WI38 (cell line): ENCODE measurements around the gene LRIG2.
"Not testable (repeated sequence)": the region's sequence is repeated elsewhere in the genome, so short reads cannot be mapped to it uniquely, and the experiment has no call there.

ENCODE experiments used
- H3K4me3 ChIP-seq: 2 replicates; pipeline ENCODE4 v1.5.1; 2011; ENCODE audit warnings: low read depth, mild to moderate bottlenecking, control low read depth, low read length
- TF ChIP-seq, protein P1 (sequence below): IDR thresholded peaks from 2 replicates; pipeline ENCODE4 v1.5.1; 2012; ENCODE audit warnings: low read depth, mild to moderate bottlenecking, control low read depth, low read length

LRIG2 gene

GRCh38 chr1:113035086-113035485 is 37.9 kb upstream of the LRIG2 start:
- TF ChIP-seq, protein P1, sequence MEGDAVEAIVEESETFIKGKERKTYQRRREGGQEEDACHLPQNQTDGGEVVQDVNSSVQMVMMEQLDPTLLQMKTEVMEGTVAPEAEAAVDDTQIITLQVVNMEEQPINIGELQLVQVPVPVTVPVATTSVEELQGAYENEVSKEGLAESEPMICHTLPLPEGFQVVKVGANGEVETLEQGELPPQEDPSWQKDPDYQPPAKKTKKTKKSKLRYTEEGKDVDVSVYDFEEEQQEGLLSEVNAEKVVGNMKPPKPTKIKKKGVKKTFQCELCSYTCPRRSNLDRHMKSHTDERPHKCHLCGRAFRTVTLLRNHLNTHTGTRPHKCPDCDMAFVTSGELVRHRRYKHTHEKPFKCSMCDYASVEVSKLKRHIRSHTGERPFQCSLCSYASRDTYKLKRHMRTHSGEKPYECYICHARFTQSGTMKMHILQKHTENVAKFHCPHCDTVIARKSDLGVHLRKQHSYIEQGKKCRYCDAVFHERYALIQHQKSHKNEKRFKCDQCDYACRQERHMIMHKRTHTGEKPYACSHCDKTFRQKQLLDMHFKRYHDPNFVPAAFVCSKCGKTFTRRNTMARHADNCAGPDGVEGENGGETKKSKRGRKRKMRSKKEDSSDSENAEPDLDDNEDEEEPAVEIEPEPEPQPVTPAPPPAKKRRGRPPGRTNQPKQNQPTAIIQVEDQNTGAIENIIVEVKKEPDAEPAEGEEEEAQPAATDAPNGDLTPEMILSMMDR = no peak
- H3K4me3 ChIP-seq = no peak overlapping the region

DNA sequence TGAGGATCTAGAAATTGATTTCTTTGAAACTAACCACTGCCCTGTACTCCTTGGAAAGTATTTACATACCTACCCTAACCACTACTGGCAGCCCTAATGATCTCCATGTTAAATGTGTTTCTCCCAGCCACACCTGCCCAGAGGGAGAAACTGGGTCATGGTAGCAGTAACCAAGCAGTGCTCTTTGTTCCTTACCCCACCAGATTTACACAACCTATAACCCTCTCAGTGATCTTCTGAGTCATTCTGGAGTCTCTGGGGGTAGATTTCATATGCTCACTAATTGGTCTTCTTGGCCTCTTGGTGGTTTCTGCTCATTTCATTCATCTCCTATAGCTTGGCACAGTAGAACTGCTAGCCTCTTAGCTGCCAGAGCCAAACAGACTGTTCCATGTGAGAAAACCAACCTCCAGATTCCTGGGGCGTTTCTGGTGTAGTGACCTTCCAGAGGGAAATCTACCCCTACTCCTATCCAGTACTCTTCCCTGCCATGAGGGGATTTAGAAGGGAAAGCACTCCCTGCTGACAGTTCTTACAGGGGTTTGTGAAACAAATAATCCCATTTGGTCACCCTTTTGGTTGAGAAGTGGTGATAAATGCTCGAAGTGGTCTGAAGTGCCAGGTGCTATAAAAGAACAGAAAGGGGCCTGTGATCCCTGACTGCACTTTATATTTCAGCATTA is 36.2 kb upstream of the LRIG2 start:
- TF ChIP-seq, protein P1 = no peak
- no peak overlapping the region for H3K4me3 ChIP-seq

DNA sequence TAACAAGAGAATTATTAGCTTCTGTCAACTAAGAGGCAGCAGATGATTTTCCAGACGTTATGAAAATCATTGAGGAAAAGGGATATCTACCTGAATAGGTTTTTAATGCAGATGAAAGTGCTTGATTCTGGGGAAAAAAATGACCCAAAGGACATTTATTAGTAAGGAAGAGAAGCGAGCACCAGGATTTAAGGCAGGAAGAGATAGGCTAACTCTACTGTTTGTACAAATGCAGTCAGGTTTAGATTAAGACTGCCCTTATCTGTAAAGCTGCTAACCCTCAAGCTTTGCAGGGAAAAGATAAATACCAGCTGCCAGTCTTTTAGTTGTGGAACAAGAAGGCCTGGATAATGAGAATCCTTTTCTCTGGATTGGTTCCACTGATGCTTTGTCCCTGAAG is 33.0 kb upstream of the LRIG2 start:
- TF ChIP-seq, protein P1 = no peak
- H3K4me3 ChIP-seq = no peak overlapping the region

DNA sequence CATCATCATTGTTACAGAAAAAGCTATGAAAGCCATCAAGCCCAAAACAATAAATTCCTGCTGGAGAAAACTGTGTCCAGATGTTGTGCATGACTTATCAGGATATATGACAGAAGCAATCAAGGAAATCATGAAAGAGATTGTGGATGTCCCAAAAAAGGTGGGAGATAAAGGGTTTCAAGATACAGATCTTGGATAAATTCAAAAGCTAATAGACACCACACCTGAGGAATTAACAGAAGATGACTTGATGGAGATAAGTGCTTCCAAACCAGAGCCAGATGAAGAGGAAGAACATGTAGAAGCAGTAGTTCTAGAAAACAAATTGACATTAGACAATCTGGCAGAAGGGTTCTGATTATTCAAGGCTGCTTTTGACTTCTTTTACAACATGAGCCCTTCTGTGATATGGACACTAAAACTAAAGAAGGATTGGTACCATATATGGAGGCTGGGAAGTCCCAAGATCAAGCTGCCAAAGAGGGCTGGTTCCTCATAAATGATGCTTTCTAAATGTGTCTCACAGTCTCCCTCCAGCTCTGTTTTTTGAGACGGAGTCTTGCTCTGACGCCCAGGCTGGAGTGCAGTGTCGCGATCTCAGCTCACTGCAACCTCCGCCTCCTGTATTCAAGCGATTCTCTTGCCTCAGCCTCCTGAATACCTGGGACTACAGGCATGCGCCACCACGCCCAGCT is 32.1 kb upstream of the LRIG2 start:
- TF ChIP-seq, protein P1 = no peak
- no peak overlapping the region for H3K4me3 ChIP-seq

GRCh38 chr1:113041569-113042284 is 31.3 kb upstream of the LRIG2 start:
- TF ChIP-seq, protein P1 = no peak
- H3K4me3 ChIP-seq = no peak overlapping the region

- TF ChIP-seq, protein P1 = peak; percentile 33; the same call in 1 of the 2 replicates
- H3K4me3 ChIP-seq = no peak overlapping the region
Measured at GRCh38 chr1:113042285-113043143, 30.5 kb upstream of the LRIG2 start.

- not testable (repeated sequence) for H3K4me3 ChIP-seq
Measured at GRCh38 chr1:113043144-113043488, 29.9 kb upstream of the LRIG2 start.
